MCF 10A (cell line): Measurements from ENCODE around the gene SGCE. TPM values are rescaled to one million over a fixed set of nuclear protein-coding genes. Genes with fewer than 3 reads are reported as not detected.

Experiments
- BruUV-seq: library from RNA; stranded (reverse); fragments of 400-500 nt; replicated peaks from 2 replicates; lab custom pipeline; 2021; lab: Mats Ljungman, UMichigan
- CTCF ChIA-PET: fragments of 300-600 bp; sonication (Branson Sonifier 250); formaldehyde crosslinking; extraction: SDS; loops from one replicate; lab custom pipeline; 2021; ENCODE audit warnings: antibody characterized with exemption, inconsistent platforms; lab: Yijun Ruan, JAX
- POLR2A ChIA-PET: fragments of 300-600, 350-650 bp; sonication (Branson Sonifier 250); formaldehyde crosslinking; extraction: SDS; loops from one replicate; lab custom pipeline; 2020; ENCODE audit warnings: antibody characterized with exemption, inconsistent platforms; lab: Yijun Ruan, JAX
- DNase-seq: peaks from one replicate; pipeline ENCODE4 v3.0.0-alpha.2; 2018; ENCODE audit not compliant: unreplicated experiment
- H3K27ac Mint-ChIP-seq: one replicate; pipeline ENCODE4 v1.8.0; 2022; ENCODE audit warnings: mild to moderate bottlenecking, low read depth, mixed read lengths; ENCODE audit not compliant: unreplicated experiment
- H3K27me3 Mint-ChIP-seq: one replicate; pipeline ENCODE4 v1.8.0; 2022; ENCODE audit warnings: mixed read lengths; ENCODE audit not compliant: insufficient read depth, unreplicated experiment
- H3K36me3 Mint-ChIP-seq: one replicate; pipeline ENCODE4 v1.8.0; 2022; ENCODE audit warnings: mild to moderate bottlenecking, moderate library complexity, mixed read lengths; ENCODE audit not compliant: insufficient read depth, unreplicated experiment
- H3K4me1 Mint-ChIP-seq: one replicate; pipeline ENCODE4 v1.8.0; 2022; ENCODE audit warnings: mixed read lengths; ENCODE audit not compliant: insufficient read depth, unreplicated experiment
- H3K4me3 Mint-ChIP-seq: one replicate; pipeline ENCODE4 v1.8.0; 2022; ENCODE audit warnings: mild to moderate bottlenecking, moderate library complexity, mixed read lengths; ENCODE audit not compliant: unreplicated experiment
- H3K9me3 Mint-ChIP-seq: one replicate; pipeline ENCODE4 v1.8.0; 2022; ENCODE audit warnings: mixed read lengths; ENCODE audit not compliant: unreplicated experiment
- CTCF ChIP-seq: fragments of 200-600 bp; IDR thresholded peaks from one replicate; pipeline ENCODE4 v1.8.0; 2022; ENCODE audit warnings: antibody characterized with exemption, mild to moderate bottlenecking; ENCODE audit not compliant: unreplicated experiment
- intact Hi-C: fragments of 100-400 bp; cut with micrococcal nuclease; formaldehyde crosslinking; loops from 2 replicates; pipeline ENCODE4 v1.14.1; 2022
- total RNA-seq: library from RNA; stranded (reverse); gene quantifications from 2 replicates; pipeline ENCODE4 v1.2.3, GENCODE V29; 2022

The SGCE gene
- total RNA-seq, 1 experiment from 2014 or later = 39.4 TPM

GRCh38 chr7:94616855-94617254, 39.1 kb downstream of the SGCE start:
- no peak overlapping the region for H3K4me3 Mint-ChIP-seq
- H3K36me3 Mint-ChIP-seq = no peaks in the 10 kb centered on the region
- no TSS peak for BruUV-seq
- H3K4me1 Mint-ChIP-seq = peaks cover 13% of the 10 kb centered on the region
- TF ChIP-seq CTCF = no peak
- ChIA-PET POLR2A (no interaction called here), CTCF (interaction anchor here (0.5 to 0.9 kb wide), 2 partner anchors 31 to 167 kb away, joined by 4 read pairs; no protein-coding TSS in a partner anchor)
- no peaks in the 10 kb centered on the region for H3K9me3 Mint-ChIP-seq
- no peak overlapping the region for H3K27ac Mint-ChIP-seq
- no peaks in the 10 kb centered on the region for H3K27me3 Mint-ChIP-seq
- DNase-seq = no peak
- intact Hi-C loops = no loop called here

GRCh38 chr7:94615666-94616065, 40.3 kb downstream of the SGCE start:
- Mint-ChIP-seq H3K4me1 (peaks cover 4% of the 10 kb centered on the region), H3K36me3 (no peaks in the 10 kb centered on the region), H3K4me3 (no peak overlapping the region), H3K27me3 (no peaks in the 10 kb centered on the region), H3K9me3 (no peaks in the 10 kb centered on the region), H3K27ac (no peak overlapping the region)
- no TSS peak for BruUV-seq
- DNase-seq = no peak
- POLR2A ChIA-PET = no interaction called here
- CTCF ChIA-PET = interaction anchor here (0.9 kb wide), 1 partner anchor 166 kb away, joined by 4 read pairs; no protein-coding TSS in a partner anchor
- intact Hi-C loops = no loop called here
- TF ChIP-seq CTCF = no peak

GRCh38 chr7:94612661-94613060, 43.3 kb downstream of the SGCE start:
- POLR2A ChIA-PET = no interaction called here
- intact Hi-C loops = no loop called here
- H3K27ac Mint-ChIP-seq = no peak overlapping the region
- BruUV-seq = no TSS peak
- no peaks in the 10 kb centered on the region for H3K9me3 Mint-ChIP-seq
- H3K36me3 Mint-ChIP-seq = no peaks in the 10 kb centered on the region
- H3K4me3 Mint-ChIP-seq = no peak overlapping the region
- no peaks in the 10 kb centered on the region for H3K4me1 Mint-ChIP-seq
- DNase-seq = no peak
- CTCF ChIA-PET = interaction anchor here (0.7 kb wide), 1 partner anchor 24 kb away, joined by 3 read pairs; no protein-coding TSS in a partner anchor
- no peaks in the 10 kb centered on the region for H3K27me3 Mint-ChIP-seq
- no peak for TF ChIP-seq CTCF

- H3K27ac Mint-ChIP-seq = no peak overlapping the region
- H3K4me3 Mint-ChIP-seq = no peak overlapping the region
- CTCF ChIA-PET = interaction anchor here (0.7 kb wide), 1 partner anchor 23 kb away, joined by 3 read pairs; no protein-coding TSS in a partner anchor
- no peaks in the 10 kb centered on the region for H3K36me3 Mint-ChIP-seq
- no peak for TF ChIP-seq CTCF
- H3K9me3 Mint-ChIP-seq = no peaks in the 10 kb centered on the region
- no peaks in the 10 kb centered on the region for H3K27me3 Mint-ChIP-seq
- POLR2A ChIA-PET = no interaction called here
- BruUV-seq = no TSS peak
- no peak for DNase-seq
- peaks cover 2% of the 10 kb centered on the region for H3K4me1 Mint-ChIP-seq
- intact Hi-C loops = no loop called here
These were observed 43.7 kb downstream of the SGCE start for GRCh38 chr7:94612253-94612652.
